ENCODE results near the gene NR6A1.

Gene NR6A1

GRCh38 chr9:124680714-124681390 is 90.3 kb downstream of the NR6A1 start:
- Histone ChIP-seq H3K9ac (ENCODE audit: low read length) (no peak overlapping the region), H3K4me3 (ENCODE audit: insufficient read depth in 1 of 2, low read depth in 1 of 2, low read length in 2 of 2) (no peak overlapping the region), H3K4me1 (ENCODE audit: control insufficient read depth, insufficient read depth, low read depth, low read length) (peaks cover 4% of the 10 kb centered on the region), H3K36me3 (ENCODE audit: control insufficient read depth in 1 of 2, insufficient read depth in 2 of 2, low read depth in 1 of 2, low read length in 2 of 2) (peaks cover 0 to 7% of the 10 kb centered on the region in 2 experiments), H3K18ac (ENCODE audit: low read depth in 1 of 2, low read length in 2 of 2) (no peak overlapping the region), H3K4me2 (ENCODE audit: low read length, poor library complexity, severe bottlenecking) (no peak overlapping the region), H3K79me1 (replicated peaks; ENCODE audit: low read length, poor library complexity, severe bottlenecking) (peaks cover 24% of the 10 kb centered on the region), H2BK5ac (ENCODE audit: low read depth, low read length, poor library complexity, severe bottlenecking) (no peak overlapping the region), H3K14ac (ENCODE audit: low read length in 2 of 2) (no peak overlapping the region), H3K4ac (ENCODE audit: low read depth in 1 of 2, low read length in 2 of 2) (no peak overlapping the region), H2AFZ (ENCODE audit: low read depth, low read length) (no peak overlapping the region), H3K23ac (ENCODE audit: low read length in 2 of 2) (no peak overlapping the region), H4K8ac (ENCODE audit: low read length) (no peak overlapping the region), H2BK12ac (ENCODE audit: low read length in 2 of 2) (no peak overlapping the region), H3K27ac (ENCODE audit: low read length, poor library complexity, severe bottlenecking) (no peak overlapping the region), H3K9me3 (ENCODE audit: control insufficient read depth, low read length) (no peaks in the 10 kb centered on the region), H4K91ac (ENCODE audit: low read length) (no peak overlapping the region), H3K27me3 (ENCODE audit: control insufficient read depth in 1 of 2, insufficient read depth in 1 of 2, low read length in 2 of 2) (no peaks in the 10 kb centered on the region), H2BK15ac (ENCODE audit: low read depth, poor library complexity, severe bottlenecking) (no peak overlapping the region), H2BK120ac (ENCODE audit: low read depth, low read length) (no peak overlapping the region), H2AK5ac (ENCODE audit: low read length, severe bottlenecking) (no peak overlapping the region)
- no peak for DNase-seq
- no CpG with 5 or more reads among the region's 1 CpG for WGBS

GRCh38 chr9:124680049-124680448 is 91.1 kb downstream of the NR6A1 start:
- H3K4me3 ChIP-seq (ENCODE audit: insufficient read depth in 1 of 2, low read depth in 1 of 2, low read length in 2 of 2) = no peak overlapping the region
- H3K4me1 ChIP-seq (ENCODE audit: control insufficient read depth, insufficient read depth, low read depth, low read length) = peaks cover 3% of the 10 kb centered on the region
- H3K79me1 ChIP-seq (replicated peaks; ENCODE audit: low read length, poor library complexity, severe bottlenecking) = peaks cover 26% of the 10 kb centered on the region
- no peak overlapping the region for H3K23ac ChIP-seq (ENCODE audit: low read length in 2 of 2)
- H4K91ac ChIP-seq (ENCODE audit: low read length) = no peak overlapping the region
- H3K18ac ChIP-seq (ENCODE audit: low read depth in 1 of 2, low read length in 2 of 2) = no peak overlapping the region
- H3K27me3 ChIP-seq (ENCODE audit: control insufficient read depth in 1 of 2, insufficient read depth in 1 of 2, low read length in 2 of 2) = no peaks in the 10 kb centered on the region
- no peak overlapping the region for H3K14ac ChIP-seq (ENCODE audit: low read length in 2 of 2)
- H2BK120ac ChIP-seq (ENCODE audit: low read depth, low read length) = no peak overlapping the region
- H3K36me3 ChIP-seq (ENCODE audit: control insufficient read depth in 1 of 2, insufficient read depth in 2 of 2, low read depth in 1 of 2, low read length in 2 of 2) = peaks cover 0 to 7% of the 10 kb centered on the region in 2 experiments
- DNase-seq = no peak
- H3K4ac ChIP-seq (ENCODE audit: low read depth in 1 of 2, low read length in 2 of 2) = no peak overlapping the region
- H3K9me3 ChIP-seq (ENCODE audit: control insufficient read depth, low read length) = no peaks in the 10 kb centered on the region
- H2BK15ac ChIP-seq (ENCODE audit: low read depth, poor library complexity, severe bottlenecking) = no peak overlapping the region
- no peak overlapping the region for H3K27ac ChIP-seq (ENCODE audit: low read length, poor library complexity, severe bottlenecking)
- H2AFZ ChIP-seq (ENCODE audit: low read depth, low read length) = no peak overlapping the region
- H3K9ac ChIP-seq (ENCODE audit: low read length) = no peak overlapping the region
- no CpG with 5 or more reads among the region's 1 CpG for WGBS
- H4K8ac ChIP-seq (ENCODE audit: low read length) = no peak overlapping the region
- no peak overlapping the region for H3K4me2 ChIP-seq (ENCODE audit: low read length, poor library complexity, severe bottlenecking)
- H2AK5ac ChIP-seq (ENCODE audit: low read length, severe bottlenecking) = no peak overlapping the region
- no peak overlapping the region for H2BK5ac ChIP-seq (ENCODE audit: low read depth, low read length, poor library complexity, severe bottlenecking)
- no peak overlapping the region for H2BK12ac ChIP-seq (ENCODE audit: low read length in 2 of 2)

- no peak for DNase-seq
- Histone ChIP-seq H3K79me1 (replicated peaks; ENCODE audit: low read length, poor library complexity, severe bottlenecking) (peaks cover 18% of the 10 kb centered on the region), H4K8ac (ENCODE audit: low read length) (no peak overlapping the region), H2BK120ac (ENCODE audit: low read depth, low read length) (no peak overlapping the region), H3K4me2 (ENCODE audit: low read length, poor library complexity, severe bottlenecking) (no peak overlapping the region), H2AK5ac (ENCODE audit: low read length, severe bottlenecking) (no peak overlapping the region), H3K4me1 (ENCODE audit: control insufficient read depth, insufficient read depth, low read depth, low read length) (peaks cover 3% of the 10 kb centered on the region), H4K91ac (ENCODE audit: low read length) (no peak overlapping the region), H3K4ac (ENCODE audit: low read depth in 1 of 2, low read length in 2 of 2) (no peak overlapping the region), H2BK15ac (ENCODE audit: low read depth, poor library complexity, severe bottlenecking) (no peak overlapping the region), H3K36me3 (ENCODE audit: control insufficient read depth in 1 of 2, insufficient read depth in 2 of 2, low read depth in 1 of 2, low read length in 2 of 2) (no peaks in the 10 kb centered on the region), H2BK12ac (ENCODE audit: low read length in 2 of 2) (no peak overlapping the region), H3K27me3 (ENCODE audit: control insufficient read depth in 1 of 2, insufficient read depth in 1 of 2, low read length in 2 of 2) (no peaks in the 10 kb centered on the region), H2BK5ac (ENCODE audit: low read depth, low read length, poor library complexity, severe bottlenecking) (no peak overlapping the region), H3K27ac (ENCODE audit: low read length, poor library complexity, severe bottlenecking) (no peak overlapping the region), H3K14ac (ENCODE audit: low read length in 2 of 2) (no peak overlapping the region), H3K4me3 (ENCODE audit: insufficient read depth in 1 of 2, low read depth in 1 of 2, low read length in 2 of 2) (no peak overlapping the region), H3K23ac (ENCODE audit: low read length in 2 of 2) (no peak overlapping the region), H3K18ac (ENCODE audit: low read depth in 1 of 2, low read length in 2 of 2) (no peak overlapping the region), H3K9ac (ENCODE audit: low read length) (no peak overlapping the region), H3K9me3 (ENCODE audit: control insufficient read depth, low read length) (no peaks in the 10 kb centered on the region), H2AFZ (ENCODE audit: low read depth, low read length) (no peak overlapping the region)
- 80% methylated on average over 1 of the region's 2 CpGs for WGBS
These were observed 95.0 kb downstream of the NR6A1 start for GRCh38 chr9:124676159-124676551.

- no peak overlapping the region for H2BK15ac ChIP-seq (ENCODE audit: low read depth, poor library complexity, severe bottlenecking)
- H4K8ac ChIP-seq (ENCODE audit: low read length) = no peak overlapping the region
- no peaks in the 10 kb centered on the region for H3K27me3 ChIP-seq (ENCODE audit: control insufficient read depth in 1 of 2, insufficient read depth in 1 of 2, low read length in 2 of 2)
- H2AFZ ChIP-seq (ENCODE audit: low read depth, low read length) = no peak overlapping the region
- no peak overlapping the region for H4K91ac ChIP-seq (ENCODE audit: low read length)
- H3K79me1 ChIP-seq (replicated peaks; ENCODE audit: low read length, poor library complexity, severe bottlenecking) = peaks cover 17% of the 10 kb centered on the region
- peaks cover 3% of the 10 kb centered on the region for H3K4me1 ChIP-seq (ENCODE audit: control insufficient read depth, insufficient read depth, low read depth, low read length)
- H3K4me2 ChIP-seq (ENCODE audit: low read length, poor library complexity, severe bottlenecking) = no peak overlapping the region
- no peak overlapping the region for H2AK5ac ChIP-seq (ENCODE audit: low read length, severe bottlenecking)
- WGBS = 79% methylated on average over 5 of the region's 6 CpGs
- H3K4ac ChIP-seq (ENCODE audit: low read depth in 1 of 2, low read length in 2 of 2) = no peak overlapping the region
- no peak overlapping the region for H3K9ac ChIP-seq (ENCODE audit: low read length)
- no peaks in the 10 kb centered on the region for H3K9me3 ChIP-seq (ENCODE audit: control insufficient read depth, low read length)
- H3K4me3 ChIP-seq (ENCODE audit: insufficient read depth in 1 of 2, low read depth in 1 of 2, low read length in 2 of 2) = no peak overlapping the region
- no peak overlapping the region for H2BK5ac ChIP-seq (ENCODE audit: low read depth, low read length, poor library complexity, severe bottlenecking)
- no peak overlapping the region for H2BK12ac ChIP-seq (ENCODE audit: low read length in 2 of 2)
- no peak overlapping the region for H3K14ac ChIP-seq (ENCODE audit: low read length in 2 of 2)
- H3K23ac ChIP-seq (ENCODE audit: low read length in 2 of 2) = no peak overlapping the region
- H2BK120ac ChIP-seq (ENCODE audit: low read depth, low read length) = no peak overlapping the region
- no peak for DNase-seq
- no peaks in the 10 kb centered on the region for H3K36me3 ChIP-seq (ENCODE audit: control insufficient read depth in 1 of 2, insufficient read depth in 2 of 2, low read depth in 1 of 2, low read length in 2 of 2)
- H3K18ac ChIP-seq (ENCODE audit: low read depth in 1 of 2, low read length in 2 of 2) = no peak overlapping the region
- H3K27ac ChIP-seq (ENCODE audit: low read length, poor library complexity, severe bottlenecking) = no peak overlapping the region
These were observed 95.6 kb downstream of the NR6A1 start for GRCh38 chr9:124675261-124676158.
